HG02973 (cell line): ENCODE data around the gene KY.

Experiments used
- ATAC-seq: cut with Tn5 transposase; IDR thresholded peaks from one replicate; pipeline ENCODE4 v1.9.1; 2021; ENCODE audit warnings: moderate library complexity; ENCODE audit not compliant: unreplicated experiment

The KY gene

GRCh38 chr3:134675726-134676256 is 25.0 kb upstream of the KY start:
- no peak for ATAC-seq

GRCh38 chr3:134672571-134672970 is 21.7 kb upstream of the KY start:
- no peak for ATAC-seq

GRCh38 chr3:134667956-134668355 is 17.1 kb upstream of the KY start:
- ATAC-seq: no peak

GRCh38 chr3:134667406-134667805 is 16.6 kb upstream of the KY start:
- no peak for ATAC-seq

- no peak for ATAC-seq
Measured at GRCh38 chr3:134666885-134667284, 16.1 kb upstream of the KY start.

GRCh38 chr3:134666466-134666865 is 15.6 kb upstream of the KY start:
- no peak for ATAC-seq

- no peak for ATAC-seq
Measured at GRCh38 chr3:134666052-134666451, 15.2 kb upstream of the KY start.

GRCh38 chr3:134665243-134665642 is 14.4 kb upstream of the KY start:
- no peak for ATAC-seq

GRCh38 chr3:134663721-134664456 is 13.1 kb upstream of the KY start:
- ATAC-seq: no peak

GRCh38 chr3:134660046-134660441 is 9.2 kb upstream of the KY start:
- no peak for ATAC-seq

- ATAC-seq: no peak
Measured at GRCh38 chr3:134659391-134660045, 8.7 kb upstream of the KY start.

GRCh38 chr3:134658555-134658954 is 7.7 kb upstream of the KY start:
- no peak for ATAC-seq

GRCh38 chr3:134656211-134656800 is 5.5 kb upstream of the KY start:
- no peak for ATAC-seq

- no peak for ATAC-seq
Measured at GRCh38 chr3:134655706-134656105, 4.9 kb upstream of the KY start.

- ATAC-seq: no peak
Measured at GRCh38 chr3:134654031-134654430, 3.2 kb upstream of the KY start.

- ATAC-seq: no peak
Measured at GRCh38 chr3:134652886-134653630, 2.2 kb upstream of the KY start.

- ATAC-seq: no peak
Measured at GRCh38 chr3:134652409-134652831, 1.6 kb upstream of the KY start.

GRCh38 chr3:134651347-134652041 is 672 bp upstream of the KY start:
- no peak for ATAC-seq

GRCh38 chr3:134649106-134649705 is 1.6 kb downstream of the KY start:
- no peak for ATAC-seq
